A673 (cell line): ENCODE results near the gene CYBRD1. TPM values are rescaled to one million over a fixed set of nuclear protein-coding genes. Genes with fewer than 3 reads are reported as not detected.

Experiments used
- BruUV-seq: library from RNA; stranded (reverse); fragments of 400-500 nt; replicated peaks from 2 replicates; lab custom pipeline; 2021; lab: Mats Ljungman, UMichigan
- CTCF ChIA-PET: fragments of 300-600 bp; sonication (Branson Sonifier 250); formaldehyde crosslinking; loops from one replicate; lab custom pipeline; 2022; ENCODE audit warnings: antibody characterized with exemption; lab: Charles Lee
- POLR2A ChIA-PET: fragments of 300-600 bp; sonication (Branson Sonifier 250); formaldehyde crosslinking; loops from one replicate; lab custom pipeline; 2022; ENCODE audit warnings: antibody characterized with exemption; ENCODE audit not compliant: low non-redundant PET; lab: Charles Lee
- DNase-seq: peaks from one replicate; pipeline ENCODE4 v3.0.0-alpha.2; 2015; ENCODE audit warnings: low spot score
- H3K27ac ChIP-seq: fragments of 200-600 bp; sonication (generic); 2 replicates; pipeline ENCODE4 v1.5.1; 2016; ENCODE audit warnings: mixed run types, low read depth, mild to moderate bottlenecking, mixed read lengths, antibody characterized with exemption, low read length; ENCODE audit not compliant: poor library complexity, severe bottlenecking
- H3K27me3 ChIP-seq: fragments of 200-600 bp; sonication (generic); replicated peaks from 2 replicates; pipeline ENCODE4 v1.6.1; 2017; ENCODE audit warnings: mixed run types, low read depth, mild to moderate bottlenecking, mixed read lengths, antibody characterized with exemption, low read length; ENCODE audit not compliant: insufficient read depth, poor library complexity
- H3K36me3 ChIP-seq: fragments of 200-600 bp; sonication (generic); 2 replicates; pipeline ENCODE4 v1.6.1; 2016; ENCODE audit warnings: mixed run types, mild to moderate bottlenecking, mixed read lengths, antibody characterized with exemption, low read length; ENCODE audit not compliant: insufficient read depth, poor library complexity, severe bottlenecking
- H3K4me1 ChIP-seq: fragments of 200-600 bp; sonication (generic); 2 replicates; pipeline ENCODE4 v1.6.1; 2017; ENCODE audit warnings: mixed run types, mild to moderate bottlenecking, mixed read lengths, antibody characterized with exemption, low read length; ENCODE audit not compliant: insufficient read depth, poor library complexity, severe bottlenecking
- H3K4me3 ChIP-seq: fragments of 200-600 bp; sonication (generic); 2 replicates; pipeline ENCODE4 v1.5.1; 2016; ENCODE audit warnings: low read depth, mixed run types, mild to moderate bottlenecking, mixed read lengths, low read length; ENCODE audit not compliant: poor library complexity, severe bottlenecking
- H3K9me3 ChIP-seq: fragments of 200-600 bp; sonication (generic); 2 replicates; pipeline ENCODE4 v1.6.1; 2016; ENCODE audit warnings: mixed run types, low read depth, mild to moderate bottlenecking, mixed read lengths, antibody characterized with exemption, low read length; ENCODE audit not compliant: poor library complexity, severe bottlenecking
- EZH2 ChIP-seq: fragments of 200-600 bp; sonication (generic); IDR thresholded peaks from 2 replicates; pipeline ENCODE4 v1.6.1; 2017; ENCODE audit warnings: borderline replicate concordance, low read depth, mild to moderate bottlenecking, mixed read lengths, antibody characterized with exemption, low read length; ENCODE audit not compliant: poor library complexity, severe bottlenecking
- intact Hi-C: fragments of 100-400 bp; cut with micrococcal nuclease; formaldehyde crosslinking; loops from one replicate; pipeline ENCODE4 v1.10.0; 2022; ENCODE audit not compliant: unreplicated experiment
- total RNA-seq: library from RNA; stranded (reverse); gene quantifications from 2 replicates; pipeline ENCODE4 v1.2.3, GENCODE V29; 2021
- TF ChIP-seq, protein P1 (sequence below): fragments of 300-800, 200-600 bp; sonication (generic); conservative IDR thresholded peaks from 2 replicates; pipeline ENCODE4 v1.5.1; 2017; ENCODE audit warnings: low read depth, mild to moderate bottlenecking, antibody characterized with exemption, low read length, moderate library complexity, mixed read lengths

Gene CYBRD1
- total RNA-seq, 1 experiment from 2014 or later: 7.3 TPM

- Histone ChIP-seq H3K4me1 (no peaks in the 10 kb centered on the region), H3K27me3 (no peaks in the 10 kb centered on the region), H3K36me3 (no peaks in the 10 kb centered on the region), H3K27ac (peak overlapping the region; percentile 50), H3K4me3 (peak overlapping the region; percentile 66), H3K9me3 (no peaks in the 10 kb centered on the region)
- CTCF ChIA-PET: no interaction called here
- DNase-seq: peak; percentile 24
- intact Hi-C loops: no loop called here
- TF ChIP-seq, protein P1, sequence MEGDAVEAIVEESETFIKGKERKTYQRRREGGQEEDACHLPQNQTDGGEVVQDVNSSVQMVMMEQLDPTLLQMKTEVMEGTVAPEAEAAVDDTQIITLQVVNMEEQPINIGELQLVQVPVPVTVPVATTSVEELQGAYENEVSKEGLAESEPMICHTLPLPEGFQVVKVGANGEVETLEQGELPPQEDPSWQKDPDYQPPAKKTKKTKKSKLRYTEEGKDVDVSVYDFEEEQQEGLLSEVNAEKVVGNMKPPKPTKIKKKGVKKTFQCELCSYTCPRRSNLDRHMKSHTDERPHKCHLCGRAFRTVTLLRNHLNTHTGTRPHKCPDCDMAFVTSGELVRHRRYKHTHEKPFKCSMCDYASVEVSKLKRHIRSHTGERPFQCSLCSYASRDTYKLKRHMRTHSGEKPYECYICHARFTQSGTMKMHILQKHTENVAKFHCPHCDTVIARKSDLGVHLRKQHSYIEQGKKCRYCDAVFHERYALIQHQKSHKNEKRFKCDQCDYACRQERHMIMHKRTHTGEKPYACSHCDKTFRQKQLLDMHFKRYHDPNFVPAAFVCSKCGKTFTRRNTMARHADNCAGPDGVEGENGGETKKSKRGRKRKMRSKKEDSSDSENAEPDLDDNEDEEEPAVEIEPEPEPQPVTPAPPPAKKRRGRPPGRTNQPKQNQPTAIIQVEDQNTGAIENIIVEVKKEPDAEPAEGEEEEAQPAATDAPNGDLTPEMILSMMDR: no peak
- TF ChIP-seq EZH2: no peak
- POLR2A ChIA-PET: no interaction called here
- no TSS peak for BruUV-seq
Observed at GRCh38 chr2:171522788-171523087, 464 bp downstream of the CYBRD1 start.

GRCh38 chr2:171523088-171524017 lies 1.1 kb downstream of the CYBRD1 start:
- BruUV-seq: no TSS peak
- H3K27me3 ChIP-seq: no peaks in the 10 kb centered on the region
- peak overlapping the region; percentile 50 for H3K27ac ChIP-seq
- CTCF ChIA-PET: no interaction called here
- H3K9me3 ChIP-seq: no peaks in the 10 kb centered on the region
- no peaks in the 10 kb centered on the region for H3K4me1 ChIP-seq
- peak; percentile 56 for DNase-seq
- H3K36me3 ChIP-seq: no peaks in the 10 kb centered on the region
- POLR2A ChIA-PET: no interaction called here
- no peak for TF ChIP-seq EZH2
- TF ChIP-seq, protein P1: no peak
- intact Hi-C loops: no loop called here
- H3K4me3 ChIP-seq: peak overlapping the region; percentile 66

- H3K4me3 ChIP-seq: peak overlapping the region; percentile 66
- H3K27me3 ChIP-seq: no peaks in the 10 kb centered on the region
- ChIA-PET CTCF (no interaction called here), POLR2A (no interaction called here)
- H3K9me3 ChIP-seq: no peaks in the 10 kb centered on the region
- TF ChIP-seq, protein P1: no peak
- no peak for TF ChIP-seq EZH2
- intact Hi-C loops: no loop called here
- H3K36me3 ChIP-seq: no peaks in the 10 kb centered on the region
- H3K4me1 ChIP-seq: no peaks in the 10 kb centered on the region
- no peak for DNase-seq
- BruUV-seq: no TSS peak
- H3K27ac ChIP-seq: no peak overlapping the region
Observed at GRCh38 chr2:171524018-171524401, 1.7 kb downstream of the CYBRD1 start.
